HepG2 (cell line): Measurements from ENCODE around the gene PRDX2. TPM values are rescaled to one million over a fixed set of nuclear protein-coding genes. Genes with fewer than 3 reads are reported as not detected.

Source experiments
- ATRX ChIP-seq: sonication (generic); formaldehyde crosslinking; IDR thresholded peaks from 2 replicates; pipeline ENCODE4 v1.4.0; 2020; ENCODE audit warnings: missing genetic modification reagents, borderline replicate concordance
- CBX2 ChIP-seq, 2 experiments: fragments of 200-600 bp in 1 of 2; sonication (generic); formaldehyde crosslinking in 1 of 2; IDR thresholded peaks; 2 replicates each; pipeline versions ENCODE4 v1.7.0 to v1.8.1; 2018 to 2022; ENCODE audit warnings: low read depth in 2 of 2, low read length in 1 of 2, mild to moderate bottlenecking in 1 of 2, missing genetic modification reagents in 1 of 2
- CEBPG ChIP-seq: IDR thresholded peaks from 2 replicates; pipeline ENCODE4 v1.6.1; 2016
- DPF2 ChIP-seq: sonication (generic); formaldehyde crosslinking; IDR thresholded peaks from 2 replicates; pipeline ENCODE4 v1.4.0; 2020; ENCODE audit warnings: mild to moderate bottlenecking, low read depth, missing genetic modification reagents, borderline replicate concordance
- FLYWCH1 ChIP-seq: sonication (generic); formaldehyde crosslinking; IDR thresholded peaks from 2 replicates; pipeline ENCODE4 v1.8.1; 2023; ENCODE audit warnings: mild to moderate bottlenecking, missing genetic modification reagents
- GZF1 ChIP-seq: sonication (generic); formaldehyde crosslinking; IDR thresholded peaks from 2 replicates; pipeline ENCODE4 v1.5.1; 2020; ENCODE audit warnings: mild to moderate bottlenecking, missing genetic modification reagents
- KDM5A ChIP-seq: fragments of 200-600 bp; sonication (generic); IDR thresholded peaks from 2 replicates; pipeline ENCODE4 v1.7.0; 2018; ENCODE audit warnings: antibody characterized with exemption, mild to moderate bottlenecking, low read length, borderline replicate concordance
- MAZ ChIP-seq, 2 experiments: sonication (generic) in 1 of 2; formaldehyde crosslinking in 1 of 2; IDR thresholded peaks; 2 replicates each; pipeline versions ENCODE4 v1.5.0 to v1.6.1; 2012 to 2020; ENCODE audit warnings: low read depth in 2 of 2, mild to moderate bottlenecking in 2 of 2, borderline replicate concordance in 1 of 2, improper control_type of control experiment in 1 of 2, low read length in 1 of 2, missing genetic modification reagents in 1 of 2, moderate library complexity in 1 of 2
- NFE2 ChIP-seq: sonication (generic); formaldehyde crosslinking; IDR thresholded peaks from 2 replicates; pipeline ENCODE4 v1.4.0; 2020; ENCODE audit warnings: missing genetic modification reagents
- PHB2 ChIP-seq: fragments of 450-650 bp; IDR thresholded peaks from 2 replicates; pipeline ENCODE4 v1.6.1; 2018; ENCODE audit not compliant: partially characterized antibody
- PHF8 ChIP-seq: sonication (generic); formaldehyde crosslinking; IDR thresholded peaks from 2 replicates; pipeline ENCODE4 v1.5.0; 2020; ENCODE audit warnings: missing genetic modification reagents
- RAD51 ChIP-seq: fragments of 450-650 bp; IDR thresholded peaks from 2 replicates; pipeline ENCODE4 v1.6.1; 2016; ENCODE audit warnings: borderline replicate concordance
- ZNF264 ChIP-seq: sonication (generic); formaldehyde crosslinking; IDR thresholded peaks from 2 replicates; pipeline ENCODE4 v1.4.0; 2020; ENCODE audit warnings: missing genetic modification reagents
- ZNF329 ChIP-seq: sonication (generic); formaldehyde crosslinking; IDR thresholded peaks from 2 replicates; pipeline ENCODE4 v1.9.0; 2021; ENCODE audit warnings: low read depth, mild to moderate bottlenecking, missing genetic modification reagents
- ZNF337 ChIP-seq: sonication (generic); formaldehyde crosslinking; IDR thresholded peaks from 2 replicates; pipeline ENCODE4 v1.5.1; 2020; ENCODE audit warnings: missing genetic modification reagents, low read depth, mild to moderate bottlenecking, borderline replicate concordance
- ZNF512 ChIP-seq: sonication (generic); formaldehyde crosslinking; IDR thresholded peaks from 2 replicates; pipeline ENCODE4 v1.4.0; 2020; ENCODE audit warnings: mild to moderate bottlenecking, missing genetic modification reagents
- ZNF570 ChIP-seq: sonication (generic); formaldehyde crosslinking; IDR thresholded peaks from 2 replicates; pipeline ENCODE4 v1.4.0; 2020; ENCODE audit warnings: mild to moderate bottlenecking, missing genetic modification reagents, borderline replicate concordance
- ZNF598 ChIP-seq: sonication (generic); formaldehyde crosslinking; IDR thresholded peaks from 2 replicates; pipeline ENCODE4 v1.5.1; 2020; ENCODE audit warnings: mild to moderate bottlenecking, missing genetic modification reagents, borderline replicate concordance
- ZNF619 ChIP-seq: sonication (generic); formaldehyde crosslinking; IDR thresholded peaks from 2 replicates; pipeline ENCODE4 v1.4.0; 2020; ENCODE audit warnings: mild to moderate bottlenecking, missing genetic modification reagents
- ZNF720 ChIP-seq: sonication (generic); formaldehyde crosslinking; IDR thresholded peaks from 2 replicates; pipeline ENCODE4 v1.4.0; 2020; ENCODE audit warnings: missing genetic modification reagents
- ZNF761 ChIP-seq: sonication (generic); formaldehyde crosslinking; conservative IDR thresholded peaks from 2 replicates; pipeline ENCODE4 v1.4.0; 2020; ENCODE audit warnings: mild to moderate bottlenecking, missing genetic modification reagents
- ZSCAN30 ChIP-seq: sonication (generic); formaldehyde crosslinking; IDR thresholded peaks from 2 replicates; pipeline ENCODE4 v1.5.0; 2020; ENCODE audit warnings: mild to moderate bottlenecking, missing genetic modification reagents
- polyA plus RNA-seq, 8 experiments: library from polyadenylated mRNA; depleted of rRNA in 3 of 8; stranded (reverse) in 7 of 8; unstranded in 1 of 8; fragments of >200 nt; fragmentation: Illumina TruSeq in 4 of 8; extraction: Trizol in 4 of 8; gene quantifications; 2 replicates each; pipeline versions ENCODE4 v1.2.1 to v1.2.3, GENCODE V29; 2011 to 2016; ENCODE audit warnings: low read depth in 4 of 8, missing spikeins in 1 of 8, mixed read lengths in 1 of 8; ENCODE audit not compliant: insufficient read depth in 1 of 8
- total RNA-seq, 5 experiments: library from RNA; depleted of rRNA; stranded (reverse); fragments of >200 nt; fragmentation: Illumina TruSeq; extraction: Trizol; gene quantifications; 2 replicates each; pipeline ENCODE4 v1.2.3, GENCODE V29; 2016; ENCODE audit warnings: low read depth in 1 of 5
- TF ChIP-seq, protein P1 (sequence below): sonication (generic); formaldehyde crosslinking; IDR thresholded peaks from 2 replicates; pipeline ENCODE4 v1.5.1; 2020; ENCODE audit warnings: missing genetic modification reagents, mild to moderate bottlenecking, borderline replicate concordance

PRDX2 gene
- total and polyA plus RNA-seq, 2 of the 13 experiments (the other 11 are each of a cell fraction or from before 2014, with no cell fraction given), result 218 to 381 TPM

- TF ChIP-seq GZF1 (CRISPR knock-in tag) (peak; percentile 65; the same call in 1 of the 2 replicates), ZNF761 (peak; percentile 92; the same call in 1 of the 2 replicates), RAD51 (no peak), PHB2 (no peak), ZNF619 (CRISPR knock-in tag) (peak; percentile 33; the same call in 1 of the 2 replicates), CEBPG (peak; percentile 14; the same call in 1 of the 2 replicates), DPF2 (CRISPR knock-in tag) (no peak), ZNF337 (CRISPR knock-in tag) (peak; percentile 71; the same call in 1 of the 2 replicates), ZNF264 (CRISPR knock-in tag) (no peak), ZNF598 (CRISPR knock-in tag) (peak; percentile 72; the same call in 1 of the 2 replicates), FLYWCH1 (no peak), PHF8 (CRISPR knock-in tag) (peak; percentile 93), NFE2 (CRISPR knock-in tag) (no peak), ZSCAN30 (CRISPR knock-in tag) (0 out of 2 replicates have a peak, but pooled peaks have one; percentile 87), ZNF329 (CRISPR knock-in tag) (no peak), MAZ (IDR thresholded peaks at IDR 0.05; ENCODE audit: borderline replicate concordance, low read depth, low read length) (peak; percentile 44; the same call in 1 of the 2 replicates), MAZ (CRISPR knock-in tag; IDR thresholded peaks at IDR 0.05; ENCODE audit: low read depth) (peak; percentile 73), ZNF570 (CRISPR knock-in tag) (no peak; the same call in 1 of the 2 replicates), CBX2 (IDR thresholded peaks at IDR 0.05; ENCODE audit: low read depth, low read length) (no peak), CBX2 (CRISPR knock-in tag; IDR thresholded peaks at IDR 0.05; ENCODE audit: low read depth) (no peak; the same call in 1 of the 2 replicates), ZNF512 (no peak), ATRX (CRISPR knock-in tag) (no peak), KDM5A (peak; percentile 51; the same call in 1 of the 2 replicates), ZNF720 (CRISPR knock-in tag) (no peak)
- TF ChIP-seq, protein P1, sequence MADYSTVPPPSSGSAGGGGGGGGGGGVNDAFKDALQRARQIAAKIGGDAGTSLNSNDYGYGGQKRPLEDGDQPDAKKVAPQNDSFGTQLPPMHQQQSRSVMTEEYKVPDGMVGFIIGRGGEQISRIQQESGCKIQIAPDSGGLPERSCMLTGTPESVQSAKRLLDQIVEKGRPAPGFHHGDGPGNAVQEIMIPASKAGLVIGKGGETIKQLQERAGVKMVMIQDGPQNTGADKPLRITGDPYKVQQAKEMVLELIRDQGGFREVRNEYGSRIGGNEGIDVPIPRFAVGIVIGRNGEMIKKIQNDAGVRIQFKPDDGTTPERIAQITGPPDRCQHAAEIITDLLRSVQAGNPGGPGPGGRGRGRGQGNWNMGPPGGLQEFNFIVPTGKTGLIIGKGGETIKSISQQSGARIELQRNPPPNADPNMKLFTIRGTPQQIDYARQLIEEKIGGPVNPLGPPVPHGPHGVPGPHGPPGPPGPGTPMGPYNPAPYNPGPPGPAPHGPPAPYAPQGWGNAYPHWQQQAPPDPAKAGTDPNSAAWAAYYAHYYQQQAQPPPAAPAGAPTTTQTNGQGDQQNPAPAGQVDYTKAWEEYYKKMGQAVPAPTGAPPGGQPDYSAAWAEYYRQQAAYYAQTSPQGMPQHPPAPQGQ (CRISPR knock-in tag), result no peak; the same call in 1 of the 2 replicates
Observed at GRCh38 chr19:12801466-12802266, at the start of gene PRDX2, which contains the start of gene THSD8 (continued).
